ENCODE results near the gene DSP. TPM values are rescaled to one million over a fixed set of nuclear protein-coding genes. Genes with fewer than 3 reads are reported as not detected.
A peak's percentile ranks its signal among the peaks of the same experiment; 100 is the strongest.

Gene DSP
- total and polyA plus RNA-seq, 2 of the 13 experiments (the other 11 are each of a cell fraction or from before 2014, with no cell fraction given) = 89.8 to 117 TPM

DNA sequence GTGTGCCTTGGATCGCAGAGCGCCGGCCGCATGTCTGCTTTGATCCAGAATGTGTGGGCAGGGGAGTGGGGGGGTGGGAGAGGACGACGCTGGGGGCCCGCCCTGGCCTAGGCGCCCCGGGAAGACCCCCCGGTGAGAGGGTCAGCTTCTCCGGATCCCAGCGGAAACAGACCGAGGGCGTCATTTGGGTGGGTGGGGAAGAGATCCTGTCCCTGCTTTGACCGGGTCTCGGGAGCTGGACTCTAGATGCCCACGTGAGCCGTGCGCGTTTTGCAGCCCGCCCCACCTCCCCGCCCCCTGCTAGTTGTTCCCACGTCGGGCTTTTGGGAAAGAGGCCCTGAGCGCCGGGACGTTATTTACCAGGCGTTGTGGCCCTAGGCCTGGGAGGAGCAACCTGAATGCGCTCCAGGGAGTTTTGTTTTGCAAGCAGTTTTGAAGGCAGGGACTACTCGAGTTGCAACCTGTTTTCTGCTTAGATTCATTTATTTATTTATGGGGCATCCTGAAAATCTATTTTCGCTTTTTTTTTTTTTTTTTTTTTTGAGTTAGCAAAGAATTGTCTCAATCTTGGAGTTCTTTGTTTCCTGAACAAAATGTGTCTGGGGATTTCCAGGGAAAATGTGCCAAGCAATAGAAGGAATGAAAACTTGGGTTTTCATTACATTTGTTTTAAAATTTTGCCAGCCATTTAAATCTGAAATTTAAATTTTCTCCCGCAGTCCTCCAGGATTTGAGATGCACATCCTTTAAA lies 1.6 kb downstream of the DSP start (continued):
- no peak for TF ChIP-seq ASH2L (IDR thresholded peaks at IDR 0.05; ENCODE audit: insufficient read length, low read depth, low read length)
- TF ChIP-seq GABPB1 (CRISPR knock-in tag; IDR thresholded peaks at IDR 0.05) = 0 out of 2 replicates have a peak, but pooled peaks have one; percentile 54
- no peak for TF ChIP-seq HNRNPH1 (optimal IDR thresholded peaks at IDR 0.05; ENCODE audit: low read depth, low read length)
- TF ChIP-seq ZNF350 (CRISPR knock-in tag; IDR thresholded peaks at IDR 0.05; ENCODE audit: borderline replicate concordance, low read depth) = no peak
- TF ChIP-seq RNF2 (conservative IDR thresholded peaks at IDR 0.05; ENCODE audit: low read depth) = no peak
- TF ChIP-seq ZNF30 (CRISPR knock-in tag; IDR thresholded peaks at IDR 0.05) = no peak
- TF ChIP-seq GTF2F1 (IDR thresholded peaks at IDR 0.05; ENCODE audit: low read length) = no peak
- peak; percentile 17; the same call in 1 of the 2 replicates for TF ChIP-seq ELF3 (CRISPR knock-in tag; IDR thresholded peaks at IDR 0.05)
- TF ChIP-seq ZFY (CRISPR knock-in tag; IDR thresholded peaks at IDR 0.05) = peak; percentile 78
- peak; percentile 86 for TF ChIP-seq RFXAP (CRISPR knock-in tag; IDR thresholded peaks at IDR 0.05; ENCODE audit: borderline replicate concordance)
- TF ChIP-seq SIN3B (IDR thresholded peaks at IDR 0.05; ENCODE audit: low read length) = no peak
- TF ChIP-seq CREM (IDR thresholded peaks at IDR 0.05) = peak; percentile 76; the same call in 1 of the 2 replicates
- no peak for TF ChIP-seq CREM (CRISPR knock-in tag; IDR thresholded peaks at IDR 0.05)
- TF ChIP-seq ZNF460 (CRISPR knock-in tag; IDR thresholded peaks at IDR 0.05; ENCODE audit: borderline replicate concordance) = no peak
- TF ChIP-seq, protein P1, sequence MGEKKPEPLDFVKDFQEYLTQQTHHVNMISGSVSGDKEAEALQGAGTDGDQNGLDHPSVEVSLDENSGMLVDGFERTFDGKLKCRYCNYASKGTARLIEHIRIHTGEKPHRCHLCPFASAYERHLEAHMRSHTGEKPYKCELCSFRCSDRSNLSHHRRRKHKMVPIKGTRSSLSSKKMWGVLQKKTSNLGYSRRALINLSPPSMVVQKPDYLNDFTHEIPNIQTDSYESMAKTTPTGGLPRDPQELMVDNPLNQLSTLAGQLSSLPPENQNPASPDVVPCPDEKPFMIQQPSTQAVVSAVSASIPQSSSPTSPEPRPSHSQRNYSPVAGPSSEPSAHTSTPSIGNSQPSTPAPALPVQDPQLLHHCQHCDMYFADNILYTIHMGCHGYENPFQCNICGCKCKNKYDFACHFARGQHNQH (CRISPR knock-in tag; IDR thresholded peaks at IDR 0.05) = peak; percentile 62; the same call in 1 of the 2 replicates
- no peak for TF ChIP-seq DNMT3B (CRISPR knock-in tag; conservative IDR thresholded peaks at IDR 0.05)
- TF ChIP-seq MLX (CRISPR knock-in tag; IDR thresholded peaks at IDR 0.05) = peak; percentile 72
- no peak for TF ChIP-seq TRIM24 (CRISPR knock-in tag; IDR thresholded peaks at IDR 0.05)
- TF ChIP-seq SOX5 (CRISPR knock-in tag; IDR thresholded peaks at IDR 0.05; ENCODE audit: borderline replicate concordance) = peak; percentile 68; the same call in 1 of the 2 replicates
- TF ChIP-seq, protein P2, sequence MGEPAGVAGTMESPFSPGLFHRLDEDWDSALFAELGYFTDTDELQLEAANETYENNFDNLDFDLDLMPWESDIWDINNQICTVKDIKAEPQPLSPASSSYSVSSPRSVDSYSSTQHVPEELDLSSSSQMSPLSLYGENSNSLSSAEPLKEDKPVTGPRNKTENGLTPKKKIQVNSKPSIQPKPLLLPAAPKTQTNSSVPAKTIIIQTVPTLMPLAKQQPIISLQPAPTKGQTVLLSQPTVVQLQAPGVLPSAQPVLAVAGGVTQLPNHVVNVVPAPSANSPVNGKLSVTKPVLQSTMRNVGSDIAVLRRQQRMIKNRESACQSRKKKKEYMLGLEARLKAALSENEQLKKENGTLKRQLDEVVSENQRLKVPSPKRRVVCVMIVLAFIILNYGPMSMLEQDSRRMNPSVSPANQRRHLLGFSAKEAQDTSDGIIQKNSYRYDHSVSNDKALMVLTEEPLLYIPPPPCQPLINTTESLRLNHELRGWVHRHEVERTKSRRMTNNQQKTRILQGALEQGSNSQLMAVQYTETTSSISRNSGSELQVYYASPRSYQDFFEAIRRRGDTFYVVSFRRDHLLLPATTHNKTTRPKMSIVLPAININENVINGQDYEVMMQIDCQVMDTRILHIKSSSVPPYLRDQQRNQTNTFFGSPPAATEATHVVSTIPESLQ (CRISPR knock-in tag; conservative IDR thresholded peaks at IDR 0.05) = peak; percentile 79; the same call in 1 of the 2 replicates
- no peak for TF ChIP-seq ZNF329 (CRISPR knock-in tag; IDR thresholded peaks at IDR 0.05; ENCODE audit: low read depth)
- TF ChIP-seq CHD2 (IDR thresholded peaks at IDR 0.05; ENCODE audit: low read depth, low read length) = no peak
- TF ChIP-seq ISL2 (CRISPR knock-in tag; IDR thresholded peaks at IDR 0.05) = peak; percentile 83
- peak in 1 of 2 experiments; percentile 12; a peak in 1 of 4 replicates for TF ChIP-seq ATF4 (CRISPR knock-in tag; IDR thresholded peaks at IDR 0.05)
- TF ChIP-seq ZNF143 (CRISPR knock-in tag; IDR thresholded peaks at IDR 0.05) = 0 out of 2 replicates have a peak, but pooled peaks have one; percentile 35
- no peak for TF ChIP-seq HOXA7 (CRISPR knock-in tag; IDR thresholded peaks at IDR 0.05)
- TF ChIP-seq MYC (CRISPR knock-in tag; IDR thresholded peaks at IDR 0.05; ENCODE audit: borderline replicate concordance) = peak; percentile 83; the same call in 1 of the 2 replicates
- TF ChIP-seq SP1 (IDR thresholded peaks at IDR 0.05) = no peak
- peak; percentile 44; the same call in 1 of the 2 replicates for TF ChIP-seq SP1 (CRISPR knock-in tag; IDR thresholded peaks at IDR 0.05)
